CD14-positive monocyte (primary cell): ENCODE results near the gene TTC7B. TPM values are rescaled to one million over a fixed set of nuclear protein-coding genes. Genes with fewer than 3 reads are reported as not detected.

Experiments
- DNase-seq, 3 donors: peaks; one replicate each; pipeline ENCODE4 v3.0.0-alpha.2; 2011 to 2022
- H2AFZ ChIP-seq: 2 replicates; pipeline ENCODE4 v1.6.0; 2012; ENCODE audit warnings: mild to moderate bottlenecking, low read depth, low read length, inconsistent platforms; ENCODE audit not compliant: insufficient read depth, poor library complexity, severe bottlenecking
- H3K27ac ChIP-seq, 2 donors: 1 replicate in 1 of 2; 2 replicates in 1 of 2; pipeline ENCODE4 v1.5.1; 2012 to 2013; ENCODE audit warnings: low read length in 2 of 2, control low read depth in 1 of 2, inconsistent platforms in 1 of 2, low read depth in 1 of 2, mild to moderate bottlenecking in 1 of 2
- H3K27me3 ChIP-seq, 2 donors: one replicate each; pipeline versions ENCODE4 v1.6.0 to v1.6.1; 2011 to 2013; ENCODE audit warnings: low read length in 2 of 2; ENCODE audit not compliant: control insufficient read depth in 2 of 2, insufficient read depth in 2 of 2
- H3K36me3 ChIP-seq, 2 donors: replicated peaks in 1 of 2; 1 replicate in 1 of 2; 2 replicates in 1 of 2; pipeline versions ENCODE4 v1.5.1 to v1.6.1; 2012 to 2013; ENCODE audit warnings: low read length in 2 of 2, control low read depth in 1 of 2, inconsistent platforms in 1 of 2, mild to moderate bottlenecking in 1 of 2; ENCODE audit not compliant: insufficient read depth in 2 of 2, control insufficient read depth in 1 of 2
- H3K4me1 ChIP-seq, 2 donors: 1 replicate in 1 of 2; 2 replicates in 1 of 2; pipeline versions ENCODE4 v1.5.1 to v1.6.1; 2012 to 2013; ENCODE audit warnings: low read length in 2 of 2, control low read depth in 1 of 2, inconsistent platforms in 1 of 2, mild to moderate bottlenecking in 1 of 2, moderate library complexity in 1 of 2; ENCODE audit not compliant: insufficient read depth in 2 of 2, control insufficient read depth in 1 of 2
- H3K4me2 ChIP-seq: replicated peaks from 2 replicates; pipeline ENCODE3; 2012; ENCODE audit warnings: low read length, moderate library complexity, mild to moderate bottlenecking; ENCODE audit not compliant: poor library complexity, severe bottlenecking; ENCODE audit errors: extremely low read depth
- H3K4me3 ChIP-seq, 3 experiments: fragments of 200-600 bp in 1 of 3; sonication (generic) in 1 of 3; replicated peaks in 1 of 3; 1 replicate in 2 of 3; 2 replicates in 1 of 3; pipeline ENCODE4 v1.5.1; 2011 to 2013; ENCODE audit warnings: low read length in 3 of 3, mild to moderate bottlenecking in 3 of 3, control low read depth in 2 of 3, low read depth in 2 of 3, inconsistent platforms in 1 of 3, moderate library complexity in 1 of 3
- H3K79me2 ChIP-seq: 2 replicates; pipeline ENCODE4 v1.6.0; 2012; ENCODE audit warnings: mild to moderate bottlenecking, control low read depth, inconsistent platforms, low read length, moderate library complexity; ENCODE audit not compliant: insufficient read depth
- H3K9ac ChIP-seq: 2 replicates; pipeline ENCODE4 v1.6.0; 2017; ENCODE audit warnings: low read length, mild to moderate bottlenecking; ENCODE audit not compliant: insufficient read depth, poor library complexity, severe bottlenecking
- H3K9me3 ChIP-seq, 2 donors: replicated peaks in 1 of 2; 1 replicate in 1 of 2; 2 replicates in 1 of 2; pipeline versions ENCODE4 v1.5.1 to v1.6.1; 2012 to 2013; ENCODE audit warnings: low read length in 2 of 2, control low read depth in 1 of 2; ENCODE audit not compliant: control insufficient read depth in 1 of 2, insufficient read depth in 1 of 2
- H4K20me1 ChIP-seq: 2 replicates; pipeline ENCODE4 v1.6.0; 2012; ENCODE audit warnings: mild to moderate bottlenecking, low read length, control low read depth, moderate library complexity; ENCODE audit not compliant: insufficient read depth
- H3K27ac Mint-ChIP-seq, 7 donors: one replicate each; pipeline ENCODE4 v1.8.0; 2020; ENCODE audit warnings: mild to moderate bottlenecking in 7 of 7, mixed read lengths in 7 of 7, moderate library complexity in 6 of 7, inconsistent platforms in 2 of 7
- H3K27me3 Mint-ChIP-seq, 3 donors: one replicate each; pipeline ENCODE4 v1.8.0; 2021 to 2022; ENCODE audit warnings: low read depth in 3 of 3, mild to moderate bottlenecking in 3 of 3, mixed read lengths in 3 of 3, moderate library complexity in 3 of 3, inconsistent platforms in 1 of 3
- H3K36me3 Mint-ChIP-seq, 2 donors: one replicate each; pipeline ENCODE4 v1.8.0; 2020; ENCODE audit warnings: mixed read lengths in 2 of 2, inconsistent platforms in 1 of 2, mild to moderate bottlenecking in 1 of 2
- H3K4me1 Mint-ChIP-seq: one replicate; pipeline ENCODE4 v1.8.0; 2020; ENCODE audit warnings: mild to moderate bottlenecking, mixed read lengths
- H3K4me3 Mint-ChIP-seq, 2 donors: one replicate each; pipeline ENCODE4 v1.8.0; 2020; ENCODE audit warnings: mild to moderate bottlenecking in 2 of 2, mixed read lengths in 2 of 2, moderate library complexity in 1 of 2
- H3K9me3 Mint-ChIP-seq, 7 donors: one replicate each; pipeline ENCODE4 v1.8.0; 2020 to 2022; ENCODE audit warnings: mixed read lengths in 7 of 7, mild to moderate bottlenecking in 6 of 7, moderate library complexity in 6 of 7, inconsistent platforms in 2 of 7
- CTCF ChIP-seq: fragments of 200-600 bp; IDR thresholded peaks from one replicate; pipeline ENCODE4 v1.8.0; 2022; ENCODE audit warnings: antibody characterized with exemption, mild to moderate bottlenecking
- WGBS: methylation state at CpG from one replicate; pipeline ENCODE4 v1.1.5; 2013; ENCODE audit warnings: missing lambda C conversion rate; ENCODE audit not compliant: insufficient coverage; 5-methylcytosine and 5-hydroxymethylcytosine counted together
- intact Hi-C, 2 donors: fragments of 100-400 bp; cut with micrococcal nuclease; formaldehyde crosslinking; loops; one replicate each; pipeline versions ENCODE4 v1.15.0 to v1.15.1; 2023
- polyA plus RNA-seq, 3 donors: library from polyadenylated mRNA; depleted of rRNA in 1 of 3; unstranded in 2 of 3; stranded (reverse) in 1 of 3; fragments of 300-500 nt in 2 of 3; fragments of >200 nt in 1 of 3; fragmentation: Illumina TruSeq in 2 of 3; gene quantifications; 1 replicate in 2 of 3; 2 replicates in 1 of 3; pipeline ENCODE4 v1.2.3, GENCODE V29; 2012 to 2021

The TTC7B gene
- polyA plus RNA-seq, 3 donors: 0.87 to 2.6 (median 1.2) TPM

GRCh38 chr14:90539996-90540395, 276.2 kb downstream of the TTC7B start:
- Mint-ChIP-seq H3K36me3 (no peaks in the 10 kb centered on the region), H3K4me3 (no peak overlapping the region), H3K4me1 (no peaks in the 10 kb centered on the region), H3K27ac (no peak overlapping the region), H3K27me3 (peaks cover 2 to 7% (median 2%) of the 10 kb centered on the region in 3 donors), H3K9me3 (peaks cover 0 to 7% (median 0%) of the 10 kb centered on the region in 7 donors)
- no peak overlapping the region for H3K4me2 ChIP-seq
- no peak for DNase-seq
- no peak overlapping the region for H2AFZ ChIP-seq
- no peaks in the 10 kb centered on the region for H4K20me1 ChIP-seq
- no peak overlapping the region for H3K9ac ChIP-seq
- no peaks in the 10 kb centered on the region for H3K9me3 ChIP-seq
- intact Hi-C loops: no loop called here
- no peak overlapping the region for H3K4me3 ChIP-seq
- no peak overlapping the region for H3K27ac ChIP-seq
- H3K36me3 ChIP-seq: no peaks in the 10 kb centered on the region
- no peaks in the 10 kb centered on the region for H3K27me3 ChIP-seq
- 100% methylated on average over 5 of the region's 12 CpGs for WGBS
- H3K4me1 ChIP-seq: no peaks in the 10 kb centered on the region
- no peak for TF ChIP-seq CTCF
- no peaks in the 10 kb centered on the region for H3K79me2 ChIP-seq

- Mint-ChIP-seq H3K4me1 (no peaks in the 10 kb centered on the region), H3K9me3 (peaks cover 0 to 7% (median 0%) of the 10 kb centered on the region in 7 donors), H3K36me3 (no peaks in the 10 kb centered on the region), H3K4me3 (no peak overlapping the region), H3K27ac (no peak overlapping the region), H3K27me3 (peaks cover 2 to 7% (median 2%) of the 10 kb centered on the region in 3 donors)
- TF ChIP-seq CTCF: no peak
- H3K9ac ChIP-seq: no peak overlapping the region
- 82% methylated on average over 3 of the region's 3 CpGs for WGBS
- H3K27ac ChIP-seq: no peak overlapping the region
- no peaks in the 10 kb centered on the region for H3K4me1 ChIP-seq
- H4K20me1 ChIP-seq: no peaks in the 10 kb centered on the region
- no peaks in the 10 kb centered on the region for H3K27me3 ChIP-seq
- H3K9me3 ChIP-seq: no peaks in the 10 kb centered on the region
- H3K36me3 ChIP-seq: no peaks in the 10 kb centered on the region
- H3K79me2 ChIP-seq: no peaks in the 10 kb centered on the region
- no peak overlapping the region for H2AFZ ChIP-seq
- H3K4me3 ChIP-seq: no peak overlapping the region
- H3K4me2 ChIP-seq: no peak overlapping the region
- DNase-seq: no peak
- intact Hi-C loops: no loop called here
These were observed 276.8 kb downstream of the TTC7B start for GRCh38 chr14:90539496-90539775.
